BLaER1 (cell line): ENCODE data around the gene LTV1.

Source experiments
- H3K27ac ChIP-seq: shearing (Covaris generic); formaldehyde crosslinking; 2 replicates; pipeline ENCODE4 v1.8.1; 2022
- H3K27me3 ChIP-seq: shearing (Covaris generic); formaldehyde crosslinking; 2 replicates; pipeline ENCODE4 v1.8.1; 2022
- H3K36me3 ChIP-seq: shearing (Covaris generic); formaldehyde crosslinking; 2 replicates; pipeline ENCODE4 v1.8.1; 2022
- H3K4me1 ChIP-seq: shearing (Covaris generic); formaldehyde crosslinking; 2 replicates; pipeline ENCODE4 v1.8.1; 2022
- H3K4me2 ChIP-seq: shearing (Covaris generic); formaldehyde crosslinking; 2 replicates; pipeline ENCODE4 v1.8.1; 2022
- H3K4me3 ChIP-seq: shearing (Covaris generic); formaldehyde crosslinking; 2 replicates; pipeline ENCODE4 v1.8.1; 2022
- H3K9ac ChIP-seq: shearing (Covaris generic); formaldehyde crosslinking; 2 replicates; pipeline ENCODE4 v1.8.1; 2022
- H3K9me3 ChIP-seq: shearing (Covaris generic); formaldehyde crosslinking; 2 replicates; pipeline ENCODE4 v1.8.1; 2022
- H4K20me1 ChIP-seq: shearing (Covaris generic); formaldehyde crosslinking; 2 replicates; pipeline ENCODE4 v1.8.1; 2022
- Cebpa-rat ChIP-seq: shearing (Covaris generic); IDR thresholded peaks from 2 replicates; pipeline ENCODE4 v1.8.1; 2022

The LTV1 gene

DNA sequence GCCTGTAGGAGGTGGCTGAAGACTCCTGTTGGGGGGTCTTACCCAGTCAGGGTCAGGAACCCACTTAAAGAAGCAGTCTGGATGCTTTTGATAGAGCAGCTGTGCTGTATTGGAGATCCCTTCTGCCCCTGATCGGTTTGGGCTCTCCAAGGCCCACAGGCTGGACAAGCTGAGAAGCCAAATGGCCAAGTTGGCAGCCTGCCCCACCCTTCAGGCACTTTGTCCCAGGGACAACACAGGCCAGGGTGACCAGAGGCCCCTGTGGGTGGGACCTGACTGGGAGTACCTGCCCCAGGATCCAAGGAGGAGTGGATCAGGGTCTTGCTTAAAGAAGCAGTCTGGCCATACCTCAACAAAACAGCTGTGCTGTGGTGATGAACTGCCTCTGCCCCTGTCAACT lies 69.5 kb downstream of the LTV1 start:
- no peaks in the 10 kb centered on the region for H4K20me1 ChIP-seq
- no peak for TF ChIP-seq Cebpa-rat
- H3K9ac ChIP-seq, result no peak overlapping the region

More for the DNA sequence above, 69.5 kb downstream of the LTV1 start:
- Histone ChIP-seq H3K4me1 (no peaks in the 10 kb centered on the region), H3K36me3 (no peaks in the 10 kb centered on the region), H3K27ac (no peak overlapping the region), H3K4me2 (no peak overlapping the region), H3K4me3 (no peak overlapping the region), H3K9me3 (peaks cover 34% of the 10 kb centered on the region), H3K27me3 (no peaks in the 10 kb centered on the region)
